LNCAP (cell line): Measurements from ENCODE around the gene PTPN9.

Experiments used
- TF ChIP-seq, protein P1 (sequence below): fragments of 450-650 bp; IDR thresholded peaks from 2 replicates; pipeline ENCODE4 v1.5.1; 2017; ENCODE audit warnings: mild to moderate bottlenecking

PTPN9 gene

DNA sequence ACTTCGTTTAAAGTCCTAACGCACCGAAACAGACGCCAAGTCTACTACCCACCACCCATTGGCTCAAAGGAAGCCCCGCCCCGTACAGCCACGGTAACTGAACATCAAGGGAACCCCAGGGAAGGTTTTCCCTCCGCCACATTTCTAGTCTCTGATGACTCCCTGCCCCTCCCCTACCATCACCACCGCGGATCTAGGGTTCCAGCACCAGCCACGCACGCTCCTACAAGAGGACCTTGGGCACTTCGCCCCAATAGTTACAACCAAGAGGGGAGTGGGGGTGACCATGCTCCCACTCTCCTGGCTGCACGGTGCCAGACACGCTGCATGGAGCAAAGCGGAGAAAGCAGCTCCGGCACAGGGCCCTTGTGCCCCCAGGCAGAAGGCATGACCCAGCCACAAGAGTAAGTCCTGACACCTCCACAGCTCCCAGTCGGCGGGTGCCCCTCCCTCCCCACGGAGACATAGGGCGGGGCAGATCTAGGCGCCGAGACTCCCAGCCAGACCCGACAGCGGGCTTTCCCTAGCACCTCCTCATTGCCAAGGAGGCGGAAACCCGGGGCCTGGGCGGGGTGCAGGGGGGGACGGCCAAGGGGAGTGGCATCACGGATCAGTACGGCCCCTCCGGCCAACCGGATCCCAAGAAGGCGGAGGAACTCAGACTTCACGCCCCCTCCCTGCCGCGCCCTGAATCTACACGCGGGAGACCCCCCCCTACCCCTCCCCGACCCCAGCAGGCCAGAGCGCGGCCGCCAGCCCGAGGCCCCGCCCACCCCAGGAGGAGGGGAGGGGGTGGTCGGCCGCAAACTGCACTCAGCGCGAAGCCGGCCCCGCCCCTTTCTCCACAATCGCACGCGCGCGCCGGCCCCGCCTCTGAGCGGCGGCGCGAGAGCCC lies 128.6 kb downstream of the PTPN9 start:
- TF ChIP-seq, protein P1, sequence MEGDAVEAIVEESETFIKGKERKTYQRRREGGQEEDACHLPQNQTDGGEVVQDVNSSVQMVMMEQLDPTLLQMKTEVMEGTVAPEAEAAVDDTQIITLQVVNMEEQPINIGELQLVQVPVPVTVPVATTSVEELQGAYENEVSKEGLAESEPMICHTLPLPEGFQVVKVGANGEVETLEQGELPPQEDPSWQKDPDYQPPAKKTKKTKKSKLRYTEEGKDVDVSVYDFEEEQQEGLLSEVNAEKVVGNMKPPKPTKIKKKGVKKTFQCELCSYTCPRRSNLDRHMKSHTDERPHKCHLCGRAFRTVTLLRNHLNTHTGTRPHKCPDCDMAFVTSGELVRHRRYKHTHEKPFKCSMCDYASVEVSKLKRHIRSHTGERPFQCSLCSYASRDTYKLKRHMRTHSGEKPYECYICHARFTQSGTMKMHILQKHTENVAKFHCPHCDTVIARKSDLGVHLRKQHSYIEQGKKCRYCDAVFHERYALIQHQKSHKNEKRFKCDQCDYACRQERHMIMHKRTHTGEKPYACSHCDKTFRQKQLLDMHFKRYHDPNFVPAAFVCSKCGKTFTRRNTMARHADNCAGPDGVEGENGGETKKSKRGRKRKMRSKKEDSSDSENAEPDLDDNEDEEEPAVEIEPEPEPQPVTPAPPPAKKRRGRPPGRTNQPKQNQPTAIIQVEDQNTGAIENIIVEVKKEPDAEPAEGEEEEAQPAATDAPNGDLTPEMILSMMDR, result no peak

DNA sequence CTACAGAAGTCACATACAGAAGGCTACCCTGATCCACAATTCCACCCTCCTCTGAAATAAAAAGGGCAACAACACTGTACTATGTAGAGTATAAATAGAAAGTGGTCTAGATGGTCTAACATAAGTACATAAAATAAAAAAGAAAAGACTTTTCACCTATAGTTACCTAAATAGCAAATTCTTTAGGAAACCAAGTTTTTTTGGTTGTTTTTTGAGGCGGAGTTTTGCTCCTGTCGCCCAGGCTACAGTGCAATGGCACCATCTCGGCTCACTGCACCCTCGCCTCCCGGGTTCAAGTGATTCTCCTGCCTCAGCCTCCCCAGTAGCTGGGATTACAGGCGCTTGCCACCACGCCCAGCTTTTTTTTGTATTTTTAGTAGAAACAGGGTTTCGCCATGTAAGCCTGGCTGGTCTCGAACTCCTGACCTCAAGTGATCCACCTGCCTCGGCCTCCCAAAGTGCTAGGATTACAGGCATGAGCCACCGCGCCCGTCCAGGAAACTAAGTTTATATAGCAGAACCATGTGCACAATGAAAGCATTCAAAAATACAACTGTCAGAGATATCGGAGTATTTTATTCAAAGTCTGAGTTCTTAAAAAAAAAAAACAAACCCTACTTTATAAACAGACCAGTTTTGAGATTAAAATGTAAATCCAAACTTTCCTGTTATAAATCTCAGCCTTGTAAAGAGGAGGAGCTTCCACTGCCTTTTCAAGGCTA lies 129.4 kb downstream of the PTPN9 start:
- TF ChIP-seq, protein P1, result no peak

DNA sequence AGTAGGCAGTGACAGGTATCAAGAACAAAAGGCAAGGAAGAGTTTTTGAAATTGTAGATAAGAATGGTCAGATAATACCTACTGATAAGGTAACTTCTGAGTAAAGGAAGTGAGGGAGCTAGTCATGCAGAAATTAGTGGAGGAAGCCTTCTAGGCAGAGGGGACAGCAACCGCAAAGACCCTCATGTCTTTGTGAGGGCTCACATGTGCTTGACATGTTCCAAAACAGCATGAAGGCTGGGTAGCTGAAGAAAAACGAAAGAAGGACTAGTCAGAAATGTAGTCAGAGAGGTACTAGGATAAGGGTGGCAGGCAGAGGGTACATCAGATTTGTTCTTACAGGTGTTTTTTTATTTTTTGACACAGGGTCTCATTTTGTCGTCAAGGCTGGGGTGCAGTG lies 133.0 kb downstream of the PTPN9 start:
- TF ChIP-seq, protein P1, result no peak

DNA sequence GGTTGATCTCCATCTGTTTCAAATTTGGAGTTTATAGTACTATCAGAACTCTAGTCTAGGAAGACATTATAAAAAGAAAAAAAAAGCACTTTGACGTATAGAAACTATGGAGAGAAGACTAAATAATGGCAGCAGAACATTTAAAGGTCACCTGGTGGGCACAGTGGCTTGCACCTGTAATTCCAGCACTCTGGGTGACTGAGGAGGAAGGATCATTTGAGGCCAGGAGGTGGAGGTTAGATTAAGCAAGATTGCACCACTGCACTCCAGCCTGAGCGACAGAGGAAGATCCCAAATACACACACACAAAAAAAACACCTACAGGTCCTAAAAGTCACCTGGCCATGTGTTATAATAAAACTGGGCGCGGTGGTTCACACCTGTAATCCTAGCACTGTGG lies 141.4 kb downstream of the PTPN9 start:
- TF ChIP-seq, protein P1, result no peak

DNA sequence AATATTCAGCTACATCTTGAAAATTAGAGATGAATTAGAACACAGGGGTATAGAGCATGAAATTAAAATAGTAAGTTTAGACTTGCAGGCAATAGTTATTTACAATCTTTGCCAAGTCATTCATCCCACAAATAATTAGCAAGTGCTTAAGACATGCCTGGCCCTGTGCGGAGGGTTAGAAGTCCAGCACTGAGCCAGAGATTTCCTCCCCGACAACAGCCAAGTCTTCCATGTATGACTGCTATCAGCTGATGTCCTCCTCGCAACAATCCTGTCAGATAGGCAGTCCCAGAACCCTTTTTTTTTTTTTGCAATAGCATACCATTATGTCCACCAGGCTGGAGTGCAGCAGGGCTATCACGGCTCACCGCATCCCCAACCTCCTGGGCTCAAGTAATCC lies 142.2 kb downstream of the PTPN9 start:
- TF ChIP-seq, protein P1, result no peak

DNA sequence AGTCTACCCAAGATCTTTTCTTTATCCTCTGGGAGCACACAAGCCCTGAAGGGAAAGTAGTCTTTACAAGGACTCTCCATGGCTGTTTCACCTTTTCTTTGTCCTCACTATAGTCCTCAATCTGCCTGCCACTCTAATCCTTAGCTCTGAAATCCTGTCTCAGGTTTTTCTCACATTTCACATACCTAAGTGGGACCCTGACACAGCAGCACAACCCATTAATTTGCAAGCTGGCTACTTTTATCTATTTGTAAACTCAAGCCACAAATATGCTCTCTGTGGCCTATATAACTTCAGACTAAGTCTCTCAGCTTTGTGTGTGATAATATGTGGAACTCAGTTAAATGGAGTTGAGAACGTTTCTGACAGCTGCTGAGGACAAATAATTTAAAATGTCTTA lies 147.4 kb downstream of the PTPN9 start:
- TF ChIP-seq, protein P1, result no peak

DNA sequence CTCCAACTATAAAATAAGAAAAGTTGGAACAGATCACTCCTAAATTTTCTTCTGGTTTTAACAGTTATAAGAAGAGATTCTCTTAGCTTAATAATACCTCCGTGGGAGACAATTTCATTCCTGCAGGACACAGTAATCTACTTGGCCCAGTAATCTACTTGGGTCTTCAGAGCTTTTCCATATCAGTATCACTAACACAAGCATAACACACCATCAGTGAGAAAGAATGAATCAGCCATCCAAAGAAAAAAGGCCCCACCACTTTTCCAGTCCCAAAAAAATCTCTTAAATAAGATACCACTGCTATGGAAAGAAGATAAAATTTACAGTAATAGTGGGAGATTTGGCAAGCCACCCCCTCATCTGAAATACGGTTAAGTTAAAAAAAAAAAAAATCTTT lies 147.8 kb downstream of the PTPN9 start:
- TF ChIP-seq, protein P1, result no peak
